ENCODE measurements around the gene GLOD5. TPM values are rescaled to one million over a fixed set of nuclear protein-coding genes. Genes with fewer than 3 reads are reported as not detected.

The GLOD5 gene
- total and polyA plus RNA-seq, 8 donors = 0.37 to 0.99 (median 0.64) TPM; not detected in 4

DNA sequence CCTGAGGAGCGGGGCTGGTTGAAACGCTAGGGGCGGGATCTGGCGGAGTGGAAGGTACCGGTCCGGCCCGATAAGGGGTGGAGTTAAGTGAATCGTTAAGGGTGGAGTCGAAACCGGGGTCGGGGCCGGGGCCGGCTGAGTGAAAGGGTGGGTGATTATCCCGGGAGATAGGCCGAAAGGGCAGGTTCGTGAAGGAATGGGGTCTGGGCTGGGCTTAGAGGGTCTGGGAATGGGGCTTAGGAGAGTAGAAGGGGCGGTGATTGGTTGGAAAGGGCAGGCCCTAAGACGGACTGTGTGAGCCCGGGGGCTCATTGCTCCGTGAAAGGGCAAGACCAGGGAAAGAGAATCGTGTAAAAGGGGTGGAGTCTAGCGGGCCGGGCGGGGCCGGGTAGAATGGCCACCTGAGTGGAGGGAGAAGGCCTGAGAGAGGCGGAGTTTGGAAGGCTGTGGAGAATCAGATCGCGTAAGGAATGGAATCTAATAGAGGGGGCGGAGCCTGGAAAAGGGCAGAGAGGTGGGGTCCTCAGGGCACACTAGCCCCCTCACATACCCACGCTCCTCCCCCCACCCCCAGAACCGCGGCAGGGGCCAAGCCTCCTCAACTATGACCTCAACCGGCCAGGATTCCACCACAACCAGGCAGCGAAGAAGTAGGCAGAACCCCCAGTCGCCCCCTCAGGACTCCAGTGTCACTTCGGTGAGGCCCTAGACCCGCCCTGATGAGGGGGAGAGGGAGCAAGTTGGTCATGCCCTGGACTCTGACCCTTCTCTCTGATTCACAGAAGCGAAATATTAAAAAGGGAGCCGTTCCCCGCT is 40.8 kb downstream of the GLOD5 start:
- WGBS, 2 donors = 4 to 31% methylated on average over 38 to 39 of the region's 40 CpGs
- no peak for TF ChIP-seq CTCF (IDR thresholded peaks at IDR 0.05)
- Histone ChIP-seq H3K4me1 (no peaks in the 10 kb centered on the region), H3K36me3 (no peaks in the 10 kb centered on the region), H3K27me3 (no peaks in the 10 kb centered on the region), H3K27ac (peak overlapping the region; percentile 77 to 94 (median 91)), H3K4me3 (peak overlapping the region; percentile 21 to 51 (median 28)), H3K9me3 (no peaks in the 10 kb centered on the region)
- peak; percentile 64 to 80 (median 73) for ATAC-seq
- DNase-seq = peak; percentile 80 to 91 (median 83)
- no peak for FAIRE-seq
- intact Hi-C loops (cut with DNase I) = no loop called here

GRCh38 chrX:48802905-48803200 is 41.3 kb downstream of the GLOD5 start:
- Histone ChIP-seq H3K36me3 (no peaks in the 10 kb centered on the region), H3K27ac (peak overlapping the region; percentile 77 to 94 (median 91)), H3K9me3 (no peaks in the 10 kb centered on the region), H3K27me3 (no peaks in the 10 kb centered on the region), H3K4me1 (no peaks in the 10 kb centered on the region), H3K4me3 (peak overlapping the region in 3 of 4 donors; percentile 21 to 51 (median 35))
- intact Hi-C loops (cut with DNase I) = no loop called here
- peak in 1 of 6 donors; percentile 7 for DNase-seq
- no peak for ATAC-seq
- no peak for TF ChIP-seq CTCF (IDR thresholded peaks at IDR 0.05)
- 38 to 41% methylated on average over 4 of the region's 4 CpGs for WGBS, 2 donors
- FAIRE-seq = no peak

DNA sequence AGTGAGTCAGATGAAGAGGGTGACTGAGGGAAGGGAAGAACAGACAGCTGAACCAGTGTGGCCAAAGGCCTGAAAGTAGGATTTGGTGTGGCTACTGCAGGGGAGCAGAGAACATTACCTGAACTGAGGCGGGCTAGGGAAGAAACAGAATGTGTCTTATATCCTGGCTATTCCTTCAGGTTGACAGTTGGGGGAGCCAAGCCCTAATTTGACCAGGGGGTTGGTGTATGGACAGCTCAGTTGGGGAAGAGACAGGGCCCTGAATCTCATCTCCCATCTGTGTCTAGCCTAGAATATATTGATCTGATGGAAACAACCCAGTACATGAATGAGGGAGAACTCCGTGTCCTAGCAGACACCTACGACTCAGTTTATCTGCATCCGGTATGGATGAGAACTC is 44.5 kb downstream of the GLOD5 start:
- Histone ChIP-seq H3K9me3 (no peaks in the 10 kb centered on the region), H3K27ac (no peak overlapping the region), H3K36me3 (no peaks in the 10 kb centered on the region), H3K27me3 (no peaks in the 10 kb centered on the region), H3K4me3 (no peak overlapping the region), H3K4me1 (no peaks in the 10 kb centered on the region)
- intact Hi-C loops (cut with DNase I) = no loop called here
- no peak for FAIRE-seq
- DNase-seq = no peak
- ATAC-seq = no peak
- WGBS, 2 donors = 83 to 87% methylated on average over 4 of the region's 4 CpGs
- TF ChIP-seq CTCF (IDR thresholded peaks at IDR 0.05) = no peak

DNA sequence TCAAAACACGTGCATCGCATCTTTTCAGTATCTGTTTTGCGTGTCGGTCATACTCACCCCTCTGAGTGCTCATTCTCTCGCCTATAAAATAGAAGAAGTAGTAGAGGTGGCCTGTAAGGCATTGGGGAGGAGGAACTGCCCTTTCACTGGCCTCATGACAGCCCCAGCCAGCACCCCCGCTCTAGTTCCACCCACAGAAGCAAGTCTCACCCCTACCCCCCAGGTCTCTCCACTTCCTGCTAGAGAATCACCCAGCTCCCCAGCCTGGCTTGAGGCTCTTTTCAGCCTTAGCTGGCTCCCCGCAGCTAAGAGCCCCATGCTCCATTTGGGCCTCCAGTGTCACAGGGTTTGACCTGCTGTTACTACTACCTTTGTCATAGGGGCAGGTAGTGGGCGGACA is 52.1 kb downstream of the GLOD5 start:
- intact Hi-C loops (cut with DNase I) = no loop called here
- Histone ChIP-seq H3K27ac (no peak overlapping the region), H3K4me3 (no peak overlapping the region), H3K4me1 (no peaks in the 10 kb centered on the region), H3K9me3 (no peaks in the 10 kb centered on the region), H3K36me3 (no peaks in the 10 kb centered on the region), H3K27me3 (no peaks in the 10 kb centered on the region)
- ATAC-seq (peak in 1 of 4 donors; percentile 42), DNase-seq (peak in 1 of 6 donors; percentile 10), FAIRE-seq (no peak)
- no peak for TF ChIP-seq CTCF (IDR thresholded peaks at IDR 0.05)
- 85 to 97% methylated on average over 8 of the region's 8 CpGs for WGBS, 2 donors

- no peaks in the 10 kb centered on the region for H3K4me1 ChIP-seq
- intact Hi-C loops (cut with DNase I) = no loop called here
- H3K27me3 ChIP-seq = no peaks in the 10 kb centered on the region
- FAIRE-seq = no peak
- no peak overlapping the region for H3K4me3 ChIP-seq
- no peak overlapping the region for H3K27ac ChIP-seq
- no peaks in the 10 kb centered on the region for H3K36me3 ChIP-seq
- H3K9me3 ChIP-seq = no peaks in the 10 kb centered on the region
- WGBS, 2 donors = 78 to 82% methylated on average over 8 of the region's 8 CpGs
- ATAC-seq = no peak
- TF ChIP-seq CTCF (IDR thresholded peaks at IDR 0.05) = no peak
- DNase-seq = peak in 1 of 6 donors; percentile 52
Observed at GRCh38 chrX:48814722-48815121, 53.2 kb downstream of the GLOD5 start.
